Esophagus squamous epithelium (tissue), 4 donors: ENCODE results near the gene C1orf50. TPM values are rescaled to one million over a fixed set of nuclear protein-coding genes. Genes with fewer than 3 reads are reported as not detected.

Experiments used
- total RNA-seq, 4 donors: library from RNA; depleted of rRNA; stranded (reverse); fragments of >200 nt; gene quantifications; one replicate each; pipeline ENCODE4 v1.1.0, GENCODE V29; 2016

Gene C1orf50
- total RNA-seq, 4 donors from 2014 or later: 1.5 to 15.4 (median 3.8) TPM

Other genes with a start within 250 kb of the C1orf50 start
- gene PPIH, start 108.8 kb upstream of the C1orf50 start, total RNA-seq: 10 to 100 TPM; 29.2 to 56.2 (median 43.4) TPM
- gene YBX1, start 84.8 kb upstream of the C1orf50 start, total RNA-seq: 100 to 1,000 TPM; 338 to 569 (median 531) TPM
- under 1 TPM in 1 of 4 donors, not detected in 3; 0.21 TPM for gene CLDN19, start 27.0 kb upstream of the C1orf50 start, total RNA-seq
- 10 to 100 TPM in 1 of 4 donors, 1 to 10 TPM in 3; 5.5 to 12.4 (median 7.2) TPM for gene P3H1, start 221 bp upstream of the C1orf50 start, total RNA-seq
- not detected for gene TMEM269, start 17.7 kb downstream of the C1orf50 start, total RNA-seq
- gene ERMAP, start 49.9 kb downstream of the C1orf50 start, total RNA-seq: 10 to 100 TPM in 2 of 4 donors, 1 to 10 TPM in 2; 6.1 to 11.7 (median 8.7) TPM
- 10 to 100 TPM in 3 of 4 donors, 1 to 10 TPM in 1; 5.8 to 18.3 (median 14.2) TPM for gene SVBP, start 50.1 kb downstream of the C1orf50 start, total RNA-seq
- gene ZNF691, start 79.4 kb downstream of the C1orf50 start, total RNA-seq: 1 to 10 TPM; 2.0 to 9.2 (median 5.5) TPM
- gene SLC2A1, start 191.6 kb downstream of the C1orf50 start, total RNA-seq: 100 to 1,000 TPM; 238 to 883 (median 448) TPM